ENCODE data around the gene INPP5J. TPM values are rescaled to one million over a fixed set of nuclear protein-coding genes. Genes with fewer than 3 reads are reported as not detected.

INPP5J gene
- total RNA-seq, 2 experiments from 2014 or later = 0.59 to 0.69 TPM

DNA sequence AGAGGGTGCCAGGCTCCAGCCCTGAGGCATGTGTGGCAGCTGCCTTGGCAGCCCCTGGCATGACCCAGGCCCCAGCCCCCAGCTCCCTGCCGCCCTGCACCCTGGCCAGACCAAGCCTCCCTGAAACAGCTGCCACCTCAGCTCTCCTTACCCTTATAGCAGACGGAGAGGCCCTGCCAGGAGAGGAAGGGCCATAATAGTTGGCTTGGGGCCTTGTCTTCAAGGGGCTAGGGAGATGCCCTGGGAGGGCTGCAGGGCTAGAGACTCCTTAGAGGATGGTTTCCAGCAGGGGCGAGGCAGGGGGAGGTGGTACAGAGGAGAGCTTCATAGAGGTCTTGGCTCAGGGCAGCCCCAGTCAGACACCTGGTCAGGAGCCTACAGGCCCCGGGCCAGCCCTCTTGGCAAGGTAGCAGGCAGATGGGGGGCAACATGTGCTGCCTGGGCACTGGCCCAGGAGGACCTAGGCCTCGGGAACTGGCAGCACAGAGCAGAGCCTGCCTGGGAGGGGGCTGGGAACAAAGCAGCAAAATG is 28.7 kb upstream of the INPP5J start:
- Mint-ChIP-seq H3K9me3 (no peaks in the 10 kb centered on the region), H3K27ac (no peak overlapping the region), H3K36me3 (ENCODE audit: low read depth) (no peaks in the 10 kb centered on the region), H3K4me3 (no peak overlapping the region), H3K4me1 (ENCODE audit: low read depth) (no peaks in the 10 kb centered on the region), H3K27me3 (no peaks in the 10 kb centered on the region)
- ATAC-seq (ENCODE audit: poor library complexity) = no peak
- no peaks in the 10 kb centered on the region for H3K36me3 ChIP-seq (ENCODE audit: insufficient read depth, low read length)
- TF ChIP-seq, protein P1, sequence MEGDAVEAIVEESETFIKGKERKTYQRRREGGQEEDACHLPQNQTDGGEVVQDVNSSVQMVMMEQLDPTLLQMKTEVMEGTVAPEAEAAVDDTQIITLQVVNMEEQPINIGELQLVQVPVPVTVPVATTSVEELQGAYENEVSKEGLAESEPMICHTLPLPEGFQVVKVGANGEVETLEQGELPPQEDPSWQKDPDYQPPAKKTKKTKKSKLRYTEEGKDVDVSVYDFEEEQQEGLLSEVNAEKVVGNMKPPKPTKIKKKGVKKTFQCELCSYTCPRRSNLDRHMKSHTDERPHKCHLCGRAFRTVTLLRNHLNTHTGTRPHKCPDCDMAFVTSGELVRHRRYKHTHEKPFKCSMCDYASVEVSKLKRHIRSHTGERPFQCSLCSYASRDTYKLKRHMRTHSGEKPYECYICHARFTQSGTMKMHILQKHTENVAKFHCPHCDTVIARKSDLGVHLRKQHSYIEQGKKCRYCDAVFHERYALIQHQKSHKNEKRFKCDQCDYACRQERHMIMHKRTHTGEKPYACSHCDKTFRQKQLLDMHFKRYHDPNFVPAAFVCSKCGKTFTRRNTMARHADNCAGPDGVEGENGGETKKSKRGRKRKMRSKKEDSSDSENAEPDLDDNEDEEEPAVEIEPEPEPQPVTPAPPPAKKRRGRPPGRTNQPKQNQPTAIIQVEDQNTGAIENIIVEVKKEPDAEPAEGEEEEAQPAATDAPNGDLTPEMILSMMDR (IDR thresholded peaks at IDR 0.05) = no peak
- POLR2A ChIA-PET = no interaction called here
- H3K9me3 ChIP-seq (ENCODE audit: control insufficient read depth in 1 of 2, insufficient read depth in 1 of 2, low read length in 2 of 2) = no peaks in the 10 kb centered on the region
- DNase-seq = no peak
- intact Hi-C loops (cut with DNase I, micrococcal nuclease) = no loop called here
- no peaks in the 10 kb centered on the region for H3K27me3 ChIP-seq (ENCODE audit: control insufficient read depth in 1 of 2, insufficient read depth in 2 of 2, low read length in 2 of 2)
- H3K27ac ChIP-seq (ENCODE audit: low read depth in 1 of 2, low read length in 2 of 2) = no peak overlapping the region
- CTCF ChIA-PET = no interaction called here
- no peak overlapping the region for H3K4me3 ChIP-seq (ENCODE audit: low read length)
- peaks cover 2% of the 10 kb centered on the region for H3K4me1 ChIP-seq (ENCODE audit: insufficient read depth, low read length)

DNA sequence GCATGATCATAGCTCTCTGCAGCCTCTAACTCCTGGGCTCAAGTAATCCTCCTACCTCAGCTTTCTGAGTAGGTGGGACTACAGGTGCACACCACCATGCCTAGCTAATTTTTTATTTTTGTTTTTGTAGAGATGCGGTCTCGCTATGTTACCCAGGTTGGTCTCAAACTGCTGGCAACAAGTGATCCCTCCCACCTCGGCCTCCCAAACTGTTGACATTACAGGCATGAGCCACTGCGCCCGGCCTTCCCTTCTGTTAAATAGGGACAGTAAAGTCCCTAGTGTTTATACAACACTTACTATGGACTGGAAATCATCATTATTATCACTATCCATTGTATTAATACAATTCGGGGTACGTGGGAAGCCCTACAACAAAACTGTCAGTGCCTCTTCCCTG is 28.0 kb upstream of the INPP5J start:
- no peaks in the 10 kb centered on the region for H3K9me3 ChIP-seq (ENCODE audit: control insufficient read depth in 1 of 2, insufficient read depth in 1 of 2, low read length in 2 of 2)
- DNase-seq = no peak
- H3K4me3 ChIP-seq (ENCODE audit: low read length) = no peak overlapping the region
- no peak for ATAC-seq (ENCODE audit: poor library complexity)
- no peaks in the 10 kb centered on the region for H3K27me3 ChIP-seq (ENCODE audit: control insufficient read depth in 1 of 2, insufficient read depth in 2 of 2, low read length in 2 of 2)
- H3K9me3 Mint-ChIP-seq = no peaks in the 10 kb centered on the region
- H3K4me1 Mint-ChIP-seq (ENCODE audit: low read depth) = no peaks in the 10 kb centered on the region
- H3K36me3 ChIP-seq (ENCODE audit: insufficient read depth, low read length) = no peaks in the 10 kb centered on the region
- ChIA-PET POLR2A (no interaction called here), CTCF (no interaction called here)
- H3K4me1 ChIP-seq (ENCODE audit: insufficient read depth, low read length) = no peaks in the 10 kb centered on the region
- no peaks in the 10 kb centered on the region for H3K36me3 Mint-ChIP-seq (ENCODE audit: low read depth)
- no peak overlapping the region for H3K4me3 Mint-ChIP-seq
- intact Hi-C loops (cut with DNase I, micrococcal nuclease) = no loop called here
- no peak overlapping the region for H3K27ac Mint-ChIP-seq
- TF ChIP-seq, protein P1 (IDR thresholded peaks at IDR 0.05) = no peak
- H3K27ac ChIP-seq (ENCODE audit: low read depth in 1 of 2, low read length in 2 of 2) = no peak overlapping the region
- no peaks in the 10 kb centered on the region for H3K27me3 Mint-ChIP-seq

DNA sequence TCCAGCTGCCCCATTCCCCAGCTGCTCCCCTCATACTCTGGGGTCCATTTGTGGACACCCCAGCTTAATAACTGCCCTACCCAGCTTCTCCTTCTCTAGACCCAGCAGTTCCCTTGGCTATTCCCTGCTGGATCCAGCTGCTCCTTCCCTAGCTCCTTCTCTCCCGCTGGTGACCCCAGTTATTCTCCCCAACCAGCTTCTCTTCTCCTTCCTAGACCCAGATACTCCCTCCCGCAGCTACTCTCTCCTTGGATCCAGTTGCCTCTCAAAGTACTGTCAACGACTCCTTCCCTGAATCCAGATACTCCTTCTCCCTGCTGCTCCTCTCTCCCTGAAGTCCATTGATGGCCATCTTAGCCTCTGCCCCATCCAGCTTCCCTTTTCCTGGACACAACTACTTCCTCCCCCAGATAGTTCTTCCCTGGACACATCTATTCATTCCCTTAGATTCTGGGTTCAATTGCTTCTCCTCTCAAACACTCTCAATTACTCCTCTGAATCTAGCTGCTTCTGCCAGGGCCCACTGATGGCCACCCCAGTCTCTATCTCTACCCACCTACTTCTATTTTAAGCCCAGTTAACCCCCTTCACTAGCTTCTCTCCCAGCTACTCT is 27.0 kb upstream of the INPP5J start:
- Mint-ChIP-seq H3K4me3 (no peak overlapping the region), H3K27me3 (no peaks in the 10 kb centered on the region), H3K4me1 (ENCODE audit: low read depth) (no peaks in the 10 kb centered on the region), H3K9me3 (no peaks in the 10 kb centered on the region), H3K27ac (no peak overlapping the region), H3K36me3 (ENCODE audit: low read depth) (no peaks in the 10 kb centered on the region)
- Histone ChIP-seq H3K9me3 (ENCODE audit: control insufficient read depth in 1 of 2, insufficient read depth in 1 of 2, low read length in 2 of 2) (no peaks in the 10 kb centered on the region), H3K36me3 (ENCODE audit: insufficient read depth, low read length) (no peaks in the 10 kb centered on the region), H3K27ac (ENCODE audit: low read depth in 1 of 2, low read length in 2 of 2) (no peak overlapping the region), H3K27me3 (ENCODE audit: control insufficient read depth in 1 of 2, insufficient read depth in 2 of 2, low read length in 2 of 2) (no peaks in the 10 kb centered on the region), H3K4me3 (ENCODE audit: low read length) (no peak overlapping the region), H3K4me1 (ENCODE audit: insufficient read depth, low read length) (no peaks in the 10 kb centered on the region)
- intact Hi-C loops (cut with DNase I, micrococcal nuclease) = no loop called here
- no peak for ATAC-seq (ENCODE audit: poor library complexity)
- CTCF ChIA-PET = interaction anchor here (1.6 kb wide), 1 partner anchor 11 kb away, joined by 7 read pairs; no protein-coding TSS in a partner anchor
- TF ChIP-seq, protein P1 (IDR thresholded peaks at IDR 0.05) = no peak
- no peak for DNase-seq
- POLR2A ChIA-PET = interaction anchor here (0.9 to 1.5 kb wide), 3 partner anchors 11 to 194 kb away, joined by 3 to 5 read pairs (median 3); partner anchors contain the start of gene SELENOM

Measured in CD4-positive, alpha-beta T cell (primary cell).